Hematopoietic multipotent progenitor cell treated with erythropoietin and hydrocortisone succinate and interleukin-3 and kit ligand, for 15 days (in vitro differentiated cells): ENCODE measurements around the gene TNRC18.

ENCODE experiments used
- DNase-seq: peaks from one replicate; pipeline ENCODE4 v3.0.0-alpha.2; 2015; ENCODE audit warnings: low spot score

TNRC18 gene

DNA sequence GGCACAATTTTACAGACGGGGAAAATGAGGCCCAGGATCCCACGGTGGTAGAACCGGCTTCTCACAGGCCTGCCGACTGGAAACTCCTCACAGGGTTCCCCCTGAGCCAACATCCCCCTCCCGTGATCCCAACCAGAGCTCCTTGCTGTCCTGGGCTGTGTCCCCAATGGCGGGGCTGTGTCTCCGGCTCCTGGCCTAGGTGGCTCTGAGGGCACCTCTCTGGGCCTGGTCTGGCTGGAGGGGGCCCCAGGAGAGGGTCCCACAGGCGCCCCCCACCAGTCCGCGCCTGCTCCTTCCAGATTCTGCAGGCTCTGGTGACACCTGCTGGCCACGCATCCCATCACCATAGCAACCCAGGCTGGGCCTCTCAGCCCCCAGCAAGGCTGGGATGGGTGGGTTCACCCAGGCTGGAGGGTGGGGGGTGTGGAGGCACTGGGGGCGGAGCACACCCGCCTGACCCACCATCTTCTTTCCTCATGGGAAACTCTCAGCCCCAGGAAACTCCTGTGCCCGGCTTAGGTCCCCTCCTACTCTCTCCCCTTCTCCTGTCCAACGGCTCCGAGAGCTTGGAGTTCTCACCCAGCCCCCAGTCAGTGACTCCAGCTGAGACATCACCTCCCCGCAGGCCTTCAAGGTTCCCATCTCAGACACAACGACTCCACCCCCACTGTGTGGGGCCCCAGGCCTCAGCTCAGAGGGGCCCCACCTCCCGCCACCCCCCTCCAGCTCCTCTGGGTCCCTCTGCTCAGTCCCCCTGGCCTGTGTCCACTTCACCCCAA is 27.1 kb upstream of the TNRC18 start:
- DNase-seq: peak; percentile 34

DNA sequence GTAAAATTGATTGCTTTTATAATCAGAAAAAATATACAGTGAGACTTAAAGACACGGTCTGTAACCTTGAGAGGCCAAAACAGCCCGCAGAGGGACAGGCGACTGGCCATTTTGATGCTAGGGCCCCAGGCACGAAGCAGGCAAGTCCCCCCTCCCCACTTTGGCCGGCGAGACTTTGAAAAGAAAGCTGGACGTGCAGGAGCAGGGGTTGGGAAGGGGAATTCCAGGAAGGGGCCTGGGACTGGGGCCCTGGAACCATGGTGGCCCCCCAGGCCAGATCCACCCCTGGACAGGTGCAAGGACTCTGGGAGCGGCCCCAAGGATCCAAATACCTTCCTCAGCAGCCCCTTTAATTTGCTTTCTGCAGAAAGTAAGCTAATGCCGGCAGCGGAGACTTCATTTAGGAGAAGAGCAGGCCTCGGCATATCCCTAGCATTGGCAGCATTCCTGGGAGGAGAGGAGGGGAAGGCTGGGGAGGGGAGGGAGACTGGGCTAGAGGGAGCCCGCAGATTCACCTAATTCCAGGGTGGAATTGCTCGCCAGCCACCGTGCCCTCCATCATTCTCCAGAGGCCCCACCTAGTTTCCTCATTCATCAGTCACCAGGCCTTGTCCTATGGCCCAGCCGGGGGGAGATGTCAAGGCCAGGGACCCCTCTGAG is 24.9 kb upstream of the TNRC18 start:
- DNase-seq: no peak

DNA sequence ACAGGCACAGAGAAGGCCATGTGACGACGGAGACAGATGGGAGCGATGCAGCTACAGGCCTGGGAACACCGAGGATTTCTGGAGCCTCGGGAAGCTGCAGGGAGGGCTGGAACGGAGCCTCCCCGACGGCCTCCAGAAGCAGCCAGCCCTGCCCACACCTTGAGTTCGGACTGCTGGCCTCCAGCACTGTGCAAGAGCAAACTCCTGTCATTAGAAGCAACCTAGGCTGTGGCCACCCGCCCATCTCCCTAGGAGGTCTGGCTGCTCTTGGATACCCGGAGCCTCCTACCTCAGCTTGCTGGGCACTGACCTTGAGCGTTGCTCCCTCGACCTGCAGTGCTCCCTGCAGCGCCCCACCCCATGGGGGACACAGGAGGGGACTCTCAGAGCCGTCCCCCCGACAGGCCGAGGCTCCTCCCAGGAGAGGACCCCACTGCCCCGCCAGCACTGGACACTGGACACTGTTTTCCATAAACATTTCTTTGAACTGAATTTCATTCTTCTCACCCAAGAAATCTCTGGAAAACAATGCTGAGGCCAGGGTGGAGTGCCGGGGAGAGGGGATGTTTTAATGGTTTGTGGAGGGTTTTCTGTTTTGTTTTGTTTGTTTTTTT is 22.5 kb upstream of the TNRC18 start:
- DNase-seq: no peak

DNA sequence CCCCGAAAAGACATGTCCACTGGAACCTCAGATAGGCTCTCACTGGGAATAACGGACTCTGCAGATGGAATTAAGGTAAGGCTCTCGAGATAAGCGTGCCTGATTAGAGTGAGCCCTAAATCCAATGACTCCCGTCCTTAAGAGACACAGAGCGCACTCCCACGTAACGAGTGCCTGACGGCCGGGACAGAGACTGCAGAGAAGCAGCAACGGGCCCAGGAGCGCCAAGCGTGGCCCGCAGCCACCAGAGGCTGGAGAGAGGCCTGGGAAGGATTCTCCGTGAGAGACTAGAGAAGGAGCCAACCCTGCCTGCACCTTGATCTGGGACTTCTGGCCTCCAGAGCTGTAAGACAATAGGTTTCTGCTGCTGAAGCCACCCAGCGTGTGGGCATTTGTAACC is 20.0 kb upstream of the TNRC18 start:
- no peak for DNase-seq

DNA sequence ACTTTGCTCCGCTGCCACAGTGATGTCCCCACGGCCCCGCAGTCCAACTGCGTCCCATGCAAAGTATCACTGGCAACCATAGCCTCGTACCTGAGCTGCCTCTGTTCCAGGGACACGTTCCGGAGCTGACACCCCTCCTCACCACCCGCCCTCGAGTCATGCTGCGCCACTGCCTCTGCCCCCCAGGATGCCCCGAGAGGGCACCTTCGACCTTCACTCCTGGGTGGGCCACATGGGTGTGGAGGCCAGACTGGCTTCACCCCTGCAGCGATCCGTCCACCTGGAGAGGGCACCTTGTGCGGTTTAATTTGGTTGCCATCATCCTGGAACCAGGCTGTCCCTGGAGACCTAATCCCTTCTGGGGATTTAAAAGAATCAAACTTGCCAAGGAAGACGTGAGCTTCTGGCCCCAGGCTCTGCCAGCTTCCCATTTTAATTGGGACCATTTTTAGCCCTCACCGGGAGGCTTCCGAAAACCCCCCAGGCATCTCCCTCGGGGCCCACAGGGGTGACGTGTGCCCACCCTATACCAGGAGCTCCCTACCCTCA is 19.2 kb upstream of the TNRC18 start:
- no peak for DNase-seq

DNA sequence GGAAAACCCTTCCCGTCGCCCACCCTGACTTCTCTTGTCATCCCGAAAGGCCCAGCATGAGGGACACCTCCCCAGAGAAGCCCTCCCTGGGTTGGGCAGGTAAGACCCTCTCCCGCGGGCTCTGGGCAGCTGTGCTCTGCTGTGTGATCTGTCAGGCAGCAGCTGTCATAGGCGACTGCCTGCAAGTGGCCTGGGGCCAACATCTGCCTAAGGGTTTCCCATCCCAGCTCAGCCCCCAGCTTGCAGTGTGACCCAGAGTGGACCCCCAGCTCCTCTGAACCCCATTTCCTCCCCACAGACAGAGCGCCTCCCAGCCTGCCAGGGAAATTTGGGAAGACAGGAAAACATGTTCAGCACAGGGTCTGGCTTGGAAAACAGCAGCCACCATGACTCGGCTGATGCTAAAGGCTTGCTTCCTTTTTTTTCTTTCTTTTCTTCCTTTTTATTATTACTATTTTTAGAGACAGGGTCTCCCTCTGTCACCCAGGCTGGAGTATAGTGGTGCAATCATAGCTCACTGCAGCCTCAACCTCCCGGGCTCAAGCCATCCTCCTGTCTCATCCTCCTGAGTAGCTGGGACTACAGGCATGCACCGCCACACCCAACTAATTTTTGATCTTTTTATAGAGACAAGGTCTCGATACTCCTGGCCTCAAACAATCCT is 18.3 kb upstream of the TNRC18 start:
- no peak for DNase-seq

DNA sequence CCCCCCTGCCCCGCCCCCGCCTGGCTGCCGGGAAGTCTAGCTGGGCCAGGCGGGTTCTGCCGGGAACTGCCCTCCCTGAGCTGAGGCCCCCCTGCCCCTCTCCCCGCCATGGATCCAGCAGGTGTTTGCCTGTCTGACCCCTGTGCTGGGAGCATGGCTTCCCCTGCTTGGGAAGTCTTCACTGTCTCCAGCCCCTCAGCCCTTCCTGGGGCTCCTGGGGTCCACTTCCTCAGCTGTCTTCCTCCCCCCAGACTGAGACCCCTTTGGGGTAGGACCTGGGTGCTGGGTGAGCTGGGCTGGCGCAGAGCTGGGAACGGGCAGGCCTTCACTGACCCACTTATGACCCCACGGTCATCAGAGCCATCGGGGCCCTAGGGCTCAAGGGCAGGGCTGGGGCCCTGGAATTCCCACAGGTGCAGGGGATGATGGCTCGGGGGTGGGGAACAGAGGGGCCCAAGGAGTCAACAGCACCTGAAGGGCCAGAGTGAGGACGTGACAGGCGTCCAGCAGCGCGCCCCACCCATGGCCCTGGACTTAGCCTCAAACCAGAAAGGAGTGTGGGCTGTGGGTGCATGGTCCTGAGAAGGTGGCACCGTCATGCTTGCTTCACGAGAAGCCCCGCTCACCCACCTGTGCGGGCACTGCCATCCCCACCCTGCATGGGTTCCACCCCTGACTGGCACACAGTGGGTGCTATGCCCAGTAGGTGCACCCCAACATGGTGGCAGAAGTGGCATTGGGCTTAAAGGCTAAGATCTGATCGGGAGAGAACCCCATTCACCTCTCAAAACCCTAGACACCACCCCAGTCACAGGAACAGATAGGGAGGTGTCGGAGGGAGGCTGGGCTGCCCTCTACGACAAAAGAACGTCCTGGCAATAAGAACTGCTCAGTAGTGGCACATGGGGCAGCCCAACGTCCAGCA is 16.2 kb upstream of the TNRC18 start:
- DNase-seq: no peak

DNA sequence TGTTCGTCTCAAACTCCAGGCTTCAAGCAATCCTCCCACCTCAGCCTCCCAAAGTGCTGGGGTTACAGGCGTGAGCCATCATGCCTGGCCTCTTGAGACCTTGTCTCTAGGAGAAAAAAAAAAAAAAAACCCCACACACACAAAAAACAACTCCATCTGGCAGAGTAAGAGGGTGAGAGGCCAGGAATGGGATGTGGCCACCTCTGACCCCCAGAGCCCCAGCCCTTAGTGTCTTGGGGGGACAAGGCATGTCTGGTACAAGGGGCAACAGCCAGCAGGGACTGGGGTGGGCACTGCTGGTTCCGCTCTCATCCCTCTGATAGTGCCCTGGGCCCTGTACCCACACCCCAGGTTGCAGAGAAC is 15.6 kb upstream of the TNRC18 start:
- no peak for DNase-seq

DNA sequence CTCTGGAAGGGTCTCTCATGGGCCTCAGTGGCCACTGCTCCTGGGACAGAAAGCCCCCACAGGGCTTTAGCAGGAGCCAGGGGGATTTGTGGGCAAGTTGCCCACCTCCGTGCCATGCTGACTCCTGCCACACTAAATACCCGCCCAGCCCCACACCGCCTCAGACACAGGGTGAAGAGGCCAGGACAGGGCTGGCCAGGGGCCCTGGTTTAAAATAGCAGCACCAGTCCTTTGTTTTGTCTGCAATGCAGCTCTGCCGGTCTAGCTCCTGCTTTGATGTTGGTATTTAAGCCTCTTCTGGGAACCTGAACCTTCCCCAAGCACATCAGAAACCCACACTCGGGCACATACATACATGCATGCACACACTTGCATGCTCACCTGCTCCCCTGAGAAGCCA is 14.4 kb upstream of the TNRC18 start:
- DNase-seq: no peak

DNA sequence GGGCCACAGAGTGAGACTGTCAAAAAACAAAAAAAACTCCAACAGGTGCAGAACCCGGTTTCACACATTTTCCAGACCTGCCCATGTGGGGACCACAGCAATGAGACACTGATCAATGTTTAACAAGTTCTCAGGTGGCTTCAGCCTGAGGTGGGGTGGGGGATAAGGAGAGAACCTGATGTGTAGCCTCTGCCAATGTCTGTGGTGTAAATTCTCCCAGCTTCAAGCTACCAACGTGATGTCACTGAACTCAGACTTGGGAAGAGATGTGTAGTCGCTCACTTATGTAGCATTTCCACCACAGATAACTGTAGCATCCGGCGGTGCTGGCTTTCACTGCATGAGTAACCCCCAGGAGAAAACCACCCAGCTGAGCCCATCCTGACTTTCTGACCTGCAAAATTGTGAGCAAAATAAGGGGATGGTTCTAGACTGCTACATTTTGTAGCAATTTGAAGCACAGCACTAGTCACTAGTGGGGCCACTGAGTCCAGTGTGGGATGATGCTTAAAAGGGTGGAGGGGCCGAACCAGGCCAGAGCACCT is 13.8 kb upstream of the TNRC18 start:
- no peak for DNase-seq

DNA sequence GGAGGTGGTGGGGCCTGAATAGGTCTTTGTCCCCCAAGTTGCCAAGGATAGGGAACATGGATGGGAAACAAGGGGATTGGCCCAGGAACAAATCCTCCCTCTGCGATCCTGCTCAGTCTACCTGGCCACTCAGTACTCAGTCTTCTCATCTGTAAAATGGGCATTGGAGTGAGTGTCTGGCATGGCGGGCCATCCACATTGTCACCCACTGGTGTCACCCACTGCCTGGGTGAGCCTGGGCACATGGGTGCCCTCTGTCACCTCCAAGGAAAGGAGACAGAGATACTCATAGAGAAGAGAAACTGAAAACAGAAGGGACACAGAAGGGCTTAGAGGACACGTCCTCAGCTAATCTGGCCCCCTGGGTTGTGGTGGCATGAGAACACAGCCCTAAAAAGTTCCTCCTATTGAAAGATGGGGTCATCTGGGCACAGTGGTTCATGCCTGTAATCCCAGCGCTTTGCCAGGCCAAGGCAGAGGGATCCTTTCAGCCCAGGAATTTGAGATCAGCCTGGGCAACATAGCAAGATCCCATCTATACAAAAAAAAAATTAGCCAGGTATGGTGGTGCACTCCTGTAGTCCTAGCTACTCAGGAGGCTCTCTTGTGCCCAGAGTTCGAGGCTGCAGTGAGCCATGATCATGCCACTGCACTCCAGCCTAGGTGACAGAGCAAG is 12.5 kb upstream of the TNRC18 start:
- no peak for DNase-seq

DNA sequence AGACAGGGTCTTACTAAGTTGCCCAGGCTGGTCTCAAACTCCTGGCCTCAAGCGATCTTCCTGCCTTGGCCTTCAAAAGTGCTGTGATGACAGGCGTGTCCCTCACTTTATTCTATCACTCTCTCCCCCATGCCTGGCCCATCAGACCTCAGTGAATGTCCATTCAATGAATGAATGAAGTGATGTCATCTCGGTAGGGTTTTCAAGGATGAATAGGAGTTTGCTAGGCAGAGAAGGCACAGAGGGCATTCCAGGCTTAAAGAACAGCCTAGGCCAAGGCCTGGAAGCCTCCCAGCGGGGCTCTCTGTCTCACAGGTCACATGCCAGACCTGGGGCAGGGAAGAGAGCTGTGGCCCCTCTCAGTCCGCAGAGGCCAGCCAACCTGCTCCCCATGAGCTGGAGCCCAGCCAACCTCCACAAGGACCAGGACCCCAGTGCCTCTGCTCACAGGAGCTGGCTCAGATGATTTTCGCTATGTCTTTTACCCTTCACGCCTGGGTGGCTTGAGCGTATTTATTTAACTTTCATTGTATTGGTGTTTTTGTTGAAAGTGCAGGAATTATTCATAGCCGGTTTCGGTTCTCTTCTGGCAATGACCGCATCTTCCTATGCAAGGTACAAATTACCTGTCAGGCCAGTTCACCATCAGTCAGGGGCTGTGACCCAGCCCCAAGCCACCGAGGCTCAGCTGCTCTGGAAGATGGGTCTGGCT is 11.8 kb upstream of the TNRC18 start:
- no peak for DNase-seq

DNA sequence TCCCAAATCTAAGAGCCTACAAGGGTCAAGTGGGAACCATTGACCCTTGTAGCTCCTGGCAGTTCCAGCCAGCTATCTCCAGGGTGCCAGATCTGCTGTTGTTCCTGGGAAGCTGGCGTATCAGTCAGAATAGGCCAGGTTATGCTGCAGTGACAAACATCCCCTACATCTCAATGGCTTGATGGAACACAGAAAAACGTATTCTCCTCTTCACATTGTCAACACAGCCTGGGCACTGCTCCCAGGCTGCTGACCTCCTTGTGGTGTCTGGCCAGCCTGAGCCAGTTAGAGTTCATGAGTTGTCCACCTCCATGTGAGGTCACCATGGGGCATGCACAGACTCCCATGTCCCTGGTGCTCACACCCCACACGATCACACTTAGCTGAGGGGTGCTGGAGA is 9.5 kb upstream of the TNRC18 start:
- no peak for DNase-seq

DNA sequence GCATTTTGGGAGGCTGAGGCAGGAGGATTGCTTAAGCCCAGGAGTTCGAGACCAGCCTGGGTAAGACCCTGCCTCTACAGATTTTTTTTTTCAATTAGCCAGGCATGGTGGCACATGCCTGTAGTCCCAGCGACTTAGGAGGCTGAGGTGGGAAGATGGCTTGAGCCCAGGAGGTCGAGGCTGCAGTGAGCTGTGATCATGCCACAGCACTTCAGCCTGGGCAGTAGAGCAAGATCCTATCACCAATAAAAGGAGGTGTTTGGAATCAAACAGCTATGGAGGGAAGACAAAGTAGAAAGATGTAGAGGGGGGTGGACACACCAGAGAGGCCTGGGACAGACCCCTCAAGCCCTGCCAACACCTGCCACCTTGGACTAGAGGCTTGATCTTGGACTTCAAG is 9.1 kb upstream of the TNRC18 start:
- DNase-seq: no peak

DNA sequence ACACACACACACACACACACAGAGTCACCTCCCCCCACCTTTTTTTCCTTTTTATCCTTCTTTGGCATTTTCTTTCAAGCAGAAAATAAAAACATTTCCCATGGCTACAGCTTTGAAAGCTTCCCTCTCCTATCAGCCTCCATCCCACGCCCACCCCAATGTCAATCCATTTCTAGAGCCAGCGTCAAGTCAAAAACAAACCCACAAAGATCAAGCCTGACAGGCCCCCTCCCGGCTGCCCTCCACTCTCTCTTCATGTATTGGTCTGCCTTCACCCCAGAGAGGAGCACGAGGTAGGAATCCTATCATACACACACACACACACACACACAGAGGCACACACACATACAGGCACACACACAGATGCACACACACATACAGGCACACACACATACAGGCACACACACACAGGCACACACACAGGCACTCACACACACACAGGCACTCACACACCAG is 8.0 kb upstream of the TNRC18 start:
- no peak for DNase-seq

DNA sequence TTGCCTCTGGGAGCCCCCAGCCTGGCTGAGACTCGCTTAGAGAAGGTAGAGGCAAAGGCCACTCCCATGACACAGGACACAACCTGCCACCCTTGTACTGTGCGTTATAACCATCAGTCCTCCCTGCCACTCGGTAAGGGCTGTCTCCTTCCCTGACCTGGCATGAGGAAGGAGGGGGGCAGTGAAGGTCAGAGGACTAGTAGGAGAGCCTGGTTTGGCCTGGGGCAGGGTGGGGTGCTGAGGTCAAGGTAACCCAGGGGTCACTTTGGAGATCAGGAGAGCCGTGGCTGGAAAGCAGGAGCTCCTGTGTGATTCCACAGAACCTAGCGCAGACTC is 6.9 kb upstream of the TNRC18 start:
- no peak for DNase-seq

DNA sequence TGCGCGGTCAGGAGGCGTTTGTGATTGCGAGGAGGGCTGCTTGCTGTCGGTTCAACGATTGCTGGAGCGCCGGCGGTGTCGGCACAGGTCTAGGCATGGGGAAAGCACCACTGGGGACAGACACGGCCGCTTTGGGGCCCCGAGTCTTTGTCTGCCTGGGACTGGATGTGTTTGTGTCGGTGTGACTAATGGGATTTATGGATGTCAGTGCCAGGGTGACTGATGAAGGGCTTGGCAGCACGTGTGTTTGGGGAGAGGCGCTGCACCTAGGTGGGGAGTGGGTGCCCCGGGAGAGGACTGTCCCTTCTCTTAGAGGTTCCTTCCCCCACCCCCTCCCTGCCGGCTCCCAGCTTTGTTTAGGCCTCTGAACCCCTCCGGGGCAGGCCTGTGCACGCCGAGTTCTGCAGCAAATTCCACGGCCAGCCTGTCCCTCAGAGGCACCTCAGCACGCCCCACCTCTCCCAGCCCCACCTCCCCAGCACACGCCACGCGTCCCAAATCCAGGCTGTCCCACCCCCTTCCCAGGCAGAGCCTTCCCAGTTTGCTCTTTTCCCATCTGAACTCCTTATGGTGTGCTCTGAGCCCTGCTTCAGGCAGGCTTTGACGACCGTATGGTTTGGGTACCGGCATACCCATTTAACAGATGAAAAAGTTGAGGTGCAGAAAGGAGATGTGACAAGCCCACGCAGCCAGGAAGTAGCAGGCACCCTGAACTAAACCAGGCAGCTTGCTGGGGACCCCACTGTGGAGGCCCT is 6.4 kb upstream of the TNRC18 start:
- DNase-seq: peak; percentile 13

DNA sequence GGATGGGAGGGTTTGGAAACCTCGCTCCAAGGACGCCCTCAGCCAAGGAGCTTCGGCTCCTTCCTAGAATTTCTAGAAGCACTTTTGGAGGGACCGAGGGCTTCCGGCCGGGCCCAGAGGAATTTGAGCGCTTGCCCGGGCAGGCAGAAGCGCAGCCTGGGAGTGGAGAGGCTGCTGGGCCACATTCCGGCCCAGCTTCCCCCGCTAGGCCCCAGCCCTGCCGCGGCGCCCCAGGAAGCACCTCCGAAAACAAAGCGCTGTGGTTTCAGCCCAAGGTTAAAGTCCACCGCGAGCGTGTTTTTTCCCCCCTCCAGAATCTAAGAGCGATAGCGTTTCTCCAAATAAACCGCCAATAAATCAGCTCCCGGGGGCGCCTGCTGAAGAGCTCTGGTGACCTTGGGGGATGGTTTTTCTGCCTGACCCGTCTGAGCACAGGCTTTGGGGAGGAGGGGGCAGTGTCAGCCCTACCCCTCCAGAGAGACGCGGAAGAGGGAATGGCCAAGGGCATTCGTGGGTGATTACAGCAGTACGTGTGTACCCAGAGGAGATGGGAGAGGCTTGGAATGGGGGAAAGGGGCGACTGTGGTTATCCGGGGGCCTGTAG is 5.7 kb upstream of the TNRC18 start:
- peak; percentile 16 for DNase-seq
